Measurements from ENCODE around the gene OR4C12.
"Not testable (repeated sequence)": the region's sequence is repeated elsewhere in the genome, so short reads cannot be mapped to it uniquely, and the experiment has no call there.

Gene OR4C12

GRCh38 chr11:49982435-49982834, at the start of gene OR4C12:
OR4C12 (minus strand) TSS chr11:49982535; CDS start chr11:49982501, 34 bp downstream.
- H3K27me3 Mint-ChIP-seq = not testable (repeated sequence)

GRCh38 chr11:50030193-50030592, 47.9 kb upstream of the OR4C12 start:
- no peaks in the 10 kb centered on the region for H3K4me1 Mint-ChIP-seq
- no peak overlapping the region for H3K4me3 Mint-ChIP-seq
- H3K36me3 Mint-ChIP-seq = no peaks in the 10 kb centered on the region

More at GRCh38 chr11:49982435-49982834, at the start of gene OR4C12:
- H3K9me3 Mint-ChIP-seq, ATAC-seq, H3K4me3 Mint-ChIP-seq, H3K27ac Mint-ChIP-seq, H3K36me3 Mint-ChIP-seq, H3K4me1 Mint-ChIP-seq: not testable (repeated sequence)

GRCh38 chr11:49995565-49995964, 13.2 kb upstream of the OR4C12 start:
- Mint-ChIP-seq H3K27ac (no peak overlapping the region), H3K4me1 (no peaks in the 10 kb centered on the region), H3K4me3 (no peak overlapping the region), H3K27me3 (no peaks in the 10 kb centered on the region), H3K36me3 (no peaks in the 10 kb centered on the region), H3K9me3 (peaks cover 3% of the 10 kb centered on the region)
- no peak for ATAC-seq

More at GRCh38 chr11:50030193-50030592, 47.9 kb upstream of the OR4C12 start:
- Mint-ChIP-seq H3K27me3 (no peaks in the 10 kb centered on the region), H3K9me3 (peaks cover 8% of the 10 kb centered on the region), H3K27ac (no peak overlapping the region)
- no peak for ATAC-seq

DNA sequence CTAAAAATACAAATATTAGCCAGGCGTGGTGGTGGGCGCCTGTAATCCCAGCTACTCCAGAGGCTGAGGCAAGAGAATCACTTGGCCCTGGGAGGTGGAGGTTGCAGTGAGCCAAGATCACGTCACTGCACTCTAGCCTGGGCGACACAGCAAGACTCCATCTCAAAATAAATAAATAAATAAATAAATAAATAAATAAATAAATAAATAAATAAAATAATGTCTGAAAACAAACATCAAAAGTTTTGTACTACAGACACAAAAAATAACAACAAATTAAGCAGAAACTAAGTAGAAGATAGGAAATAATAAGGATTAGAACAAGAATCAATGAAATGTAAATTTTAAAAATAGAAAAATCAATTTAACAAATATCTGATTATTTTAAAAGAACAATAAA, 8.9 kb downstream of the OR4C12 start:
- not testable (repeated sequence) for H3K4me1 Mint-ChIP-seq, H3K36me3 Mint-ChIP-seq, ATAC-seq, H3K27ac Mint-ChIP-seq, H3K4me3 Mint-ChIP-seq, H3K27me3 Mint-ChIP-seq
- peaks cover 10% of the 10 kb centered on the region for H3K9me3 Mint-ChIP-seq

DNA sequence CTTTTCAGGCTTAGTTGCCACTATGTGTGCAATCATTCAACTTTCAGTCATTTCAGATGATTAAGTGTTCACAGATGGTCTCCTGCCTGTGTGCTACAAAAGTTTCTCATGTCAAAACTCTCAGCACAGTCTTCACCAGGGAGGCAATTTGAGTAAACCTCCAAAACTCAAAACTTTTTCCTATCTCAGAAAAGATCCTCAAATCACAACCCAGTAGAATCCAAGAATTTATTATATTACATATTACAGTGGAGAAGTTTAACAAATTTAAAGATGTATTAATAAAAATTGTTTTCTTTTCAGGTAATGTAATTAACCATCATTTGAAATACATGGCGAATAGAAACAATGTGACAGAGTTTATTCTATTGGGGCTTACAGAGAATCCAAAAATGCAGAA, 30.2 kb downstream of the OR4C12 start, which contains the start of gene OR4C13:
Gene OR4C13 (plus strand): TSS at position 301 of the 400 bp plus-strand sequence. CDS start 32 bp downstream, at position 333.
- no peak within 1 kb of the TSS for H3K27ac Mint-ChIP-seq
- H3K27me3 Mint-ChIP-seq = no peaks in the 10 kb centered on the region
- no peaks in the 10 kb centered on the region for H3K4me1 Mint-ChIP-seq
- H3K4me3 Mint-ChIP-seq = no peak within 1 kb of the TSS
- H3K36me3 Mint-ChIP-seq = no peaks in the 10 kb centered on the region
- ATAC-seq = no peak
- peaks cover 9% of the 10 kb centered on the region for H3K9me3 Mint-ChIP-seq

- not testable (repeated sequence) for H3K4me1 Mint-ChIP-seq, H3K4me3 Mint-ChIP-seq, H3K36me3 Mint-ChIP-seq, H3K27ac Mint-ChIP-seq, ATAC-seq, H3K27me3 Mint-ChIP-seq
- H3K9me3 Mint-ChIP-seq = peaks cover 18% of the 10 kb centered on the region
These were observed 33.6 kb downstream of the OR4C12 start for GRCh38 chr11:49948701-49949100.
